Endothelial cell of umbilical vein (primary cell): Measurements from ENCODE around the gene GGNBP2. TPM values are rescaled to one million over a fixed set of nuclear protein-coding genes. Genes with fewer than 3 reads are reported as not detected.

Experiments used
- BruUV-seq: library from RNA; stranded (reverse); fragments of 400-500 nt; replicated peaks from 2 replicates; lab custom pipeline; 2021; lab: Mats Ljungman, UMichigan
- CTCF ChIA-PET: fragments of 300-600, 350-600 bp; sonication (Branson Sonifier 250); formaldehyde crosslinking; loops from one replicate; lab custom pipeline; 2021; ENCODE audit warnings: antibody characterized with exemption, inconsistent platforms; lab: Charles Lee
- POLR2A ChIA-PET: fragments of 300-600, 350-600 bp; sonication (Branson Sonifier 250); formaldehyde crosslinking; loops from one replicate; lab custom pipeline; 2021; ENCODE audit warnings: antibody characterized with exemption, inconsistent platforms; lab: Charles Lee
- DNase-seq: peaks from one replicate; pipeline ENCODE4 v3.0.0-alpha.2; 2011; ENCODE audit warnings: low read depth, low spot score
- FAIRE-seq: peaks from 2 replicates; lab custom pipeline; 2011; peaks lifted over from hg19 to GRCh38; lab: Jason Lieb, UNC
- H2AFZ ChIP-seq: 2 replicates; pipeline ENCODE4 v1.6.0; 2012; ENCODE audit warnings: low read depth, low read length, control low read depth, inconsistent platforms
- H3K27ac ChIP-seq: 2 replicates; pipeline ENCODE4 v1.5.1; 2011; ENCODE audit warnings: low read depth, mild to moderate bottlenecking, control low read depth, low read length, moderate library complexity; ENCODE audit not compliant: insufficient read depth
- H3K27me3 ChIP-seq, 2 experiments: 2 replicates each; pipeline versions ENCODE4 v1.6.0 to v1.6.1; 2011; ENCODE audit warnings: low read length in 2 of 2, mixed read lengths in 1 of 2; ENCODE audit not compliant: control insufficient read depth in 2 of 2, insufficient read depth in 2 of 2
- H3K36me3 ChIP-seq, 2 experiments: 2 replicates in 1 of 2; 3 replicates in 1 of 2; pipeline ENCODE4 v1.5.1; 2011; ENCODE audit warnings: low read length in 2 of 2, mild to moderate bottlenecking in 1 of 2, moderate library complexity in 1 of 2; ENCODE audit not compliant: control insufficient read depth in 2 of 2, insufficient read depth in 2 of 2; ENCODE audit errors: extremely low read depth in 1 of 2
- H3K4me1 ChIP-seq: 3 replicates; pipeline ENCODE4 v1.5.1; 2011; ENCODE audit warnings: mild to moderate bottlenecking, low read length; ENCODE audit not compliant: control insufficient read depth, insufficient read depth; ENCODE audit errors: extremely low read depth
- H3K4me2 ChIP-seq: 2 replicates; pipeline ENCODE4 v1.6.1; 2011; ENCODE audit warnings: low read length, control low read depth, mixed read lengths; ENCODE audit not compliant: insufficient read depth
- H3K4me3 ChIP-seq, 3 experiments: fragments of 200-600 bp in 1 of 3; sonication (generic), shearing (Covaris generic) in 1 of 3; replicated peaks in 1 of 3; 2 replicates each; pipeline ENCODE4 v1.5.1; 2011 to 2016; ENCODE audit warnings: control low read depth in 3 of 3, low read length in 3 of 3, mild to moderate bottlenecking in 2 of 3, inconsistent platforms in 1 of 3, low read depth in 1 of 3, moderate library complexity in 1 of 3; ENCODE audit not compliant: insufficient read depth in 1 of 3
- H3K79me2 ChIP-seq: 2 replicates; pipeline ENCODE4 v1.6.0; 2012; ENCODE audit warnings: low read length, inconsistent platforms; ENCODE audit not compliant: control insufficient read depth, insufficient read depth
- H3K9ac ChIP-seq: replicated peaks from 2 replicates; pipeline ENCODE3; 2011; ENCODE audit warnings: low read length, control low read depth; ENCODE audit not compliant: insufficient read depth; ENCODE audit errors: extremely low read depth
- H3K9me1 ChIP-seq: replicated peaks from 3 replicates; pipeline ENCODE4 v1.6.0; 2011; ENCODE audit warnings: mild to moderate bottlenecking, low read length; ENCODE audit not compliant: control insufficient read depth, insufficient read depth; ENCODE audit errors: extremely low read depth
- H3K9me3 ChIP-seq: replicated peaks from 2 replicates; pipeline ENCODE4 v1.5.1; 2012; ENCODE audit warnings: low read length, inconsistent platforms; ENCODE audit not compliant: control insufficient read depth, insufficient read depth
- H4K20me1 ChIP-seq: replicated peaks from 2 replicates; pipeline ENCODE3; 2011; ENCODE audit warnings: mild to moderate bottlenecking, low read length; ENCODE audit not compliant: control insufficient read depth, insufficient read depth; ENCODE audit errors: extremely low read depth
- CTCF ChIP-seq, 2 donors: IDR thresholded peaks; 1 replicate in 1 of 2; 2 replicates in 1 of 2; pipeline ENCODE4 v1.5.1; 2011; ENCODE audit warnings: low read length in 2 of 2, mild to moderate bottlenecking in 2 of 2, moderate library complexity in 2 of 2, control low read depth in 1 of 2, inconsistent platforms in 1 of 2, low read depth in 1 of 2; ENCODE audit not compliant: insufficient read depth in 1 of 2; ENCODE audit errors: extremely low read depth in 1 of 2
- EZH2 ChIP-seq: IDR thresholded peaks from 2 replicates; pipeline ENCODE4 v1.6.1; 2012; ENCODE audit warnings: borderline replicate concordance, low read depth, mild to moderate bottlenecking, moderate library complexity, low read length, inconsistent platforms; ENCODE audit not compliant: severe bottlenecking
- FOS ChIP-seq: IDR thresholded peaks from 2 replicates; pipeline ENCODE4 v1.6.1; 2011; ENCODE audit warnings: mild to moderate bottlenecking, low read length, moderate library complexity, borderline replicate concordance; ENCODE audit not compliant: insufficient read depth
- GATA2 ChIP-seq: IDR thresholded peaks from 2 replicates; pipeline ENCODE4 v1.7.0; 2011; ENCODE audit warnings: low read depth, mild to moderate bottlenecking, moderate library complexity, mixed read lengths, low read length; ENCODE audit not compliant: insufficient read length, insufficient read depth
- JUN ChIP-seq: IDR thresholded peaks from 2 replicates; pipeline ENCODE4 v1.6.1; 2011; ENCODE audit warnings: borderline replicate concordance, low read depth; ENCODE audit not compliant: insufficient read length, insufficient read depth
- MAX ChIP-seq: IDR thresholded peaks from 2 replicates; pipeline ENCODE4 v1.6.1; 2011; ENCODE audit not compliant: insufficient read depth, insufficient read length
- MYC ChIP-seq: IDR thresholded peaks from one replicate; pipeline ENCODE4 v1.6.1; 2011; ENCODE audit warnings: mild to moderate bottlenecking, low read depth, low read length
- POLR2A ChIP-seq: IDR thresholded peaks from 2 replicates; pipeline ENCODE4 v1.6.1; 2012; ENCODE audit warnings: low read depth, mild to moderate bottlenecking, control low read depth, low read length
- POLR2AphosphoS5 ChIP-seq: IDR thresholded peaks from 2 replicates; pipeline ENCODE4 v1.6.1; 2012; ENCODE audit warnings: low read depth, mild to moderate bottlenecking, control low read depth, low read length, moderate library complexity; ENCODE audit not compliant: insufficient read depth
- dilution Hi-C: fragments of 300-500 bp; cut with MboI; formaldehyde crosslinking; loops from one replicate; pipeline ENCODE4 v1.15.0; 2019; ENCODE audit warnings: low sequenced_read_pairs; ENCODE audit not compliant: extremely low pct_ligation_motif_present
- intact Hi-C: fragments of 100-400 bp; cut with micrococcal nuclease; formaldehyde crosslinking; loops from one replicate; pipeline ENCODE4 v1.10.0; 2022
- polyA plus RNA-seq, 4 experiments: library from polyadenylated mRNA; depleted of rRNA in 3 of 4; stranded (reverse) in 3 of 4; unstranded in 1 of 4; fragments of >200 nt; gene quantifications; 2 replicates each; pipeline versions ENCODE4 v1.2.1 to v1.2.3, GENCODE V29; 2011 to 2012; ENCODE audit warnings: missing spikeins in 1 of 4
- total RNA-seq: library from RNA; stranded (reverse); gene quantifications from 2 replicates; pipeline ENCODE4 v1.2.3, GENCODE V29; 2021

Gene GGNBP2
- total and polyA plus RNA-seq, 2 donors (not counting 3 experiments of a cell fraction or from before 2014, with no cell fraction given): 52.6 to 77.6 TPM

GRCh38 chr17:36591434-36592315, 47.0 kb downstream of the GGNBP2 start, which contains the start of gene DHRS11:
DHRS11 (plus strand) TSS chr17:36591879; CDS start chr17:36592010, 131 bp downstream.
- Histone ChIP-seq H4K20me1 (no peaks in the 10 kb centered on the region), H3K27me3 (no peaks in the 10 kb centered on the region), H2AFZ (peak within 1 kb of the TSS; percentile 71), H3K9me3 (no peaks in the 10 kb centered on the region), H3K4me2 (peak within 1 kb of the TSS; percentile 69), H3K4me1 (peaks cover 7% of the 10 kb centered on the region), H3K27ac (peak within 1 kb of the TSS; percentile 50), H3K4me3 (peak within 1 kb of the TSS; percentile 63 to 84 (median 83)), H3K9ac (peak within 1 kb of the TSS; percentile 79), H3K36me3 (peaks cover 6 to 12% of the 10 kb centered on the region in 2 experiments), H3K79me2 (no peaks in the 10 kb centered on the region), H3K9me1 (no peaks in the 10 kb centered on the region)
- dilution Hi-C loops (no loop called here), intact Hi-C loops (loop anchor here (1.0 kb wide), 1 partner anchor 46 kb away; no protein-coding TSS in a partner anchor)
- FAIRE-seq (no peak), DNase-seq (peak; percentile 80)
- no peak for TF ChIP-seq POLR2A
- no peak for TF ChIP-seq GATA2
- TF ChIP-seq FOS: no peak
- peak; percentile 92 for TF ChIP-seq POLR2AphosphoS5
- no TSS peak for BruUV-seq
- CTCF ChIA-PET: interaction anchor here (1.0 to 3.2 kb wide), 3 partner anchors 9 to 46 kb away, joined by 3 to 34 read pairs (median 7); partner anchors contain the start of gene MRM1
- POLR2A ChIA-PET: no interaction called here

- BruUV-seq: no TSS peak
- POLR2A ChIA-PET: interaction anchor here (0.9 kb wide), 1 partner anchor 9 kb away, joined by 3 read pairs; the partner anchor contains the start of gene MRM1
- H3K4me1 ChIP-seq: peaks cover 7% of the 10 kb centered on the region
- no peak for TF ChIP-seq CTCF (IDR thresholded peaks at IDR 0.05; ENCODE audit: extremely low read depth in 1 of 2, insufficient read depth in 1 of 2, low read depth in 1 of 2, low read length in 2 of 2)
- TF ChIP-seq JUN: no peak
- TF ChIP-seq MYC: no peak
- TF ChIP-seq MAX: no peak
- no peak for TF ChIP-seq POLR2AphosphoS5
- no peak for TF ChIP-seq FOS
- no peak for TF ChIP-seq POLR2A
- no peak for TF ChIP-seq GATA2
- no peak for TF ChIP-seq EZH2
- DNase-seq (peak; percentile 10), FAIRE-seq (no peak)
- CTCF ChIA-PET: interaction anchor here (1.0 to 3.2 kb wide), 3 partner anchors 9 to 47 kb away, joined by 3 to 34 read pairs (median 7); partner anchors contain the start of gene MRM1
- H3K27ac ChIP-seq: peak overlapping the region; percentile 50
- H4K20me1 ChIP-seq: no peaks in the 10 kb centered on the region
- peak overlapping the region; percentile 63 to 84 (median 83) for H3K4me3 ChIP-seq
- no peaks in the 10 kb centered on the region for H3K9me3 ChIP-seq
- dilution Hi-C loops: no loop called here
- no peaks in the 10 kb centered on the region for H3K79me2 ChIP-seq
- intact Hi-C loops: no loop called here
- H3K9ac ChIP-seq: peak overlapping the region; percentile 79
- no peak overlapping the region for H2AFZ ChIP-seq
- H3K9me1 ChIP-seq: no peaks in the 10 kb centered on the region
- H3K4me2 ChIP-seq: peak overlapping the region; percentile 61
- H3K27me3 ChIP-seq: no peaks in the 10 kb centered on the region
- H3K36me3 ChIP-seq: peaks cover 4 to 7% of the 10 kb centered on the region in 2 experiments
These were observed 47.6 kb downstream of the GGNBP2 start for GRCh38 chr17:36592316-36592715.
